SU-DHL-6 (cell line): Measurements from ENCODE around the gene LRP6.

Experiments
- EZH2phosphoT487 ChIP-seq: fragments of 200-600 bp; sonication (generic), shearing (Covaris generic); conservative IDR thresholded peaks from 2 replicates; pipeline ENCODE4 v1.6.1; 2018; ENCODE audit warnings: mild to moderate bottlenecking, antibody characterized with exemption, low read length, moderate library complexity, mixed read lengths
- TF ChIP-seq, protein P1 (sequence below): fragments of 200-600 bp; sonication (generic); IDR thresholded peaks from one replicate; pipeline ENCODE4 v1.5.1; 2017; ENCODE audit warnings: antibody characterized with exemption, mild to moderate bottlenecking, low read length, moderate library complexity; ENCODE audit not compliant: insufficient read depth, poor library complexity, severe bottlenecking

DNA sequence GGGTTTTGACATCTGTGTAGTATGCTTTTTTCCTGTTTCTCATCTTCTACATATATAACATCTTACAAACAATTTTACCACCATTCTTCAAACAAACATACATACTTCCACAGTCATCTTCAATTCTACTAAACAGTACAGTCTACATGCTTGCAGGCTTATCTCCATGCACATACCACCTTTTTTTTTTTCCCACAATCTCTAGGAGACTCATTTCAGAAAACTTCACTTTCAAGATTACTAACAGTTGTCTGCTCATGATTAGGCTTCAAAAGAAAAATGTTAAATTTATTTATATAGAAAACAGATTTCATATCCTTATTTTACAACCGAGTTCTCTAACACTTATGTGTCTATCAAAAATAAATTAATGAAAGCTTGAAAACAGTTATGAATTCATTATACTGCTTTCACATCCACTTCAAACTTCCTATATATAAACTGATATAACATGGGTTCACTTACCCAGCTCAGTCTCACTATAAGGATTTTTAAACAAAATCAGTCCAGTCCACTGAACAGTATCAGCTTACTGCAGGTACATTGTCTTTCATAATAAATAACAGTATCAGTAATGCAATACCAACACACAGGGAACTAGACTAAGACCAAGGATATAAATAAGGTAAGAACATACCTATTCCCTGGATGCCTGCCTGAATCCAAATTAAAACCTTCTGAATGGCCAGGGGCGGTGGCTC lies 42.5 kb downstream of the LRP6 start:
- TF ChIP-seq, protein P1, sequence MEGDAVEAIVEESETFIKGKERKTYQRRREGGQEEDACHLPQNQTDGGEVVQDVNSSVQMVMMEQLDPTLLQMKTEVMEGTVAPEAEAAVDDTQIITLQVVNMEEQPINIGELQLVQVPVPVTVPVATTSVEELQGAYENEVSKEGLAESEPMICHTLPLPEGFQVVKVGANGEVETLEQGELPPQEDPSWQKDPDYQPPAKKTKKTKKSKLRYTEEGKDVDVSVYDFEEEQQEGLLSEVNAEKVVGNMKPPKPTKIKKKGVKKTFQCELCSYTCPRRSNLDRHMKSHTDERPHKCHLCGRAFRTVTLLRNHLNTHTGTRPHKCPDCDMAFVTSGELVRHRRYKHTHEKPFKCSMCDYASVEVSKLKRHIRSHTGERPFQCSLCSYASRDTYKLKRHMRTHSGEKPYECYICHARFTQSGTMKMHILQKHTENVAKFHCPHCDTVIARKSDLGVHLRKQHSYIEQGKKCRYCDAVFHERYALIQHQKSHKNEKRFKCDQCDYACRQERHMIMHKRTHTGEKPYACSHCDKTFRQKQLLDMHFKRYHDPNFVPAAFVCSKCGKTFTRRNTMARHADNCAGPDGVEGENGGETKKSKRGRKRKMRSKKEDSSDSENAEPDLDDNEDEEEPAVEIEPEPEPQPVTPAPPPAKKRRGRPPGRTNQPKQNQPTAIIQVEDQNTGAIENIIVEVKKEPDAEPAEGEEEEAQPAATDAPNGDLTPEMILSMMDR = no peak
- no peak for TF ChIP-seq EZH2phosphoT487
